ENCODE measurements around the gene NOX4.

DNA sequence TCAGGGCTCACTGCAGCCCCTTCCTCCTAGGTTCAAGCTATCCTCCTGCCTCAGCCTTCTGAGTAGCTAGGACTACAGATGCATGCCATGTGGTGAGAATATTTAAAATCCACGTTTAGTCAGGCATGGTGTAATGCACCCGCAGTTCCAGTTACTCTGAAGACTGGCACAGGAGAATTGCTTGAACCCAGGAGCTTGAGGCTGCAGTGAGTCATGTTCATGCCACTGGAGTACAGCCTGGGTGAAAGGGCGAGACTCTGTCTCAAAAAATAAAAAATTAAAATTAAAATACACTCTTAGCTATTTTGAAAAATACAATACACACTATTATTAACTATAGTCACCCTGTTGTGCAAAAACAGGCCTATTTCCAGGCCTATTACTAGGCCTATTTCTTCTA lies 38.4 kb downstream of the NOX4 start:
- no peak for TF ChIP-seq POLR2A (IDR thresholded peaks at IDR 0.05; ENCODE audit: control extremely low read depth in 1 of 2, low read depth in 2 of 2, low read length in 2 of 2)
- TF ChIP-seq, protein P1, sequence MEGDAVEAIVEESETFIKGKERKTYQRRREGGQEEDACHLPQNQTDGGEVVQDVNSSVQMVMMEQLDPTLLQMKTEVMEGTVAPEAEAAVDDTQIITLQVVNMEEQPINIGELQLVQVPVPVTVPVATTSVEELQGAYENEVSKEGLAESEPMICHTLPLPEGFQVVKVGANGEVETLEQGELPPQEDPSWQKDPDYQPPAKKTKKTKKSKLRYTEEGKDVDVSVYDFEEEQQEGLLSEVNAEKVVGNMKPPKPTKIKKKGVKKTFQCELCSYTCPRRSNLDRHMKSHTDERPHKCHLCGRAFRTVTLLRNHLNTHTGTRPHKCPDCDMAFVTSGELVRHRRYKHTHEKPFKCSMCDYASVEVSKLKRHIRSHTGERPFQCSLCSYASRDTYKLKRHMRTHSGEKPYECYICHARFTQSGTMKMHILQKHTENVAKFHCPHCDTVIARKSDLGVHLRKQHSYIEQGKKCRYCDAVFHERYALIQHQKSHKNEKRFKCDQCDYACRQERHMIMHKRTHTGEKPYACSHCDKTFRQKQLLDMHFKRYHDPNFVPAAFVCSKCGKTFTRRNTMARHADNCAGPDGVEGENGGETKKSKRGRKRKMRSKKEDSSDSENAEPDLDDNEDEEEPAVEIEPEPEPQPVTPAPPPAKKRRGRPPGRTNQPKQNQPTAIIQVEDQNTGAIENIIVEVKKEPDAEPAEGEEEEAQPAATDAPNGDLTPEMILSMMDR (IDR thresholded peaks at IDR 0.05; ENCODE audit: control extremely low read depth in 1 of 3, insufficient read depth in 1 of 3, low read depth in 1 of 3, low read length in 3 of 3), result no peak
- no peak for TF ChIP-seq TAF1 (IDR thresholded peaks at IDR 0.05; ENCODE audit: low read depth, low read length)
- TF ChIP-seq, protein P2, sequence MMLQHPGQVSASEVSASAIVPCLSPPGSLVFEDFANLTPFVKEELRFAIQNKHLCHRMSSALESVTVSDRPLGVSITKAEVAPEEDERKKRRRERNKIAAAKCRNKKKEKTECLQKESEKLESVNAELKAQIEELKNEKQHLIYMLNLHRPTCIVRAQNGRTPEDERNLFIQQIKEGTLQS (IDR thresholded peaks at IDR 0.05; ENCODE audit: insufficient read depth, low read depth, low read length), result no peak
- no peak for TF ChIP-seq POLR2AphosphoS5 (IDR thresholded peaks at IDR 0.05; ENCODE audit: low read depth, low read length)
- TF ChIP-seq EZH2 (IDR thresholded peaks at IDR 0.05; ENCODE audit: low read depth, low read length, severe bottlenecking), result no peak

All from H1 (cell line).